Measurements from ENCODE around the gene PGAM5. TPM values are rescaled to one million over a fixed set of nuclear protein-coding genes. Genes with fewer than 3 reads are reported as not detected.

Gene PGAM5
- total and polyA plus RNA-seq, 10 of the 15 experiments (the other 5 are each of a cell fraction or from before 2014, with no cell fraction given): 8.2 to 90.9 (median 45.3) TPM

DNA sequence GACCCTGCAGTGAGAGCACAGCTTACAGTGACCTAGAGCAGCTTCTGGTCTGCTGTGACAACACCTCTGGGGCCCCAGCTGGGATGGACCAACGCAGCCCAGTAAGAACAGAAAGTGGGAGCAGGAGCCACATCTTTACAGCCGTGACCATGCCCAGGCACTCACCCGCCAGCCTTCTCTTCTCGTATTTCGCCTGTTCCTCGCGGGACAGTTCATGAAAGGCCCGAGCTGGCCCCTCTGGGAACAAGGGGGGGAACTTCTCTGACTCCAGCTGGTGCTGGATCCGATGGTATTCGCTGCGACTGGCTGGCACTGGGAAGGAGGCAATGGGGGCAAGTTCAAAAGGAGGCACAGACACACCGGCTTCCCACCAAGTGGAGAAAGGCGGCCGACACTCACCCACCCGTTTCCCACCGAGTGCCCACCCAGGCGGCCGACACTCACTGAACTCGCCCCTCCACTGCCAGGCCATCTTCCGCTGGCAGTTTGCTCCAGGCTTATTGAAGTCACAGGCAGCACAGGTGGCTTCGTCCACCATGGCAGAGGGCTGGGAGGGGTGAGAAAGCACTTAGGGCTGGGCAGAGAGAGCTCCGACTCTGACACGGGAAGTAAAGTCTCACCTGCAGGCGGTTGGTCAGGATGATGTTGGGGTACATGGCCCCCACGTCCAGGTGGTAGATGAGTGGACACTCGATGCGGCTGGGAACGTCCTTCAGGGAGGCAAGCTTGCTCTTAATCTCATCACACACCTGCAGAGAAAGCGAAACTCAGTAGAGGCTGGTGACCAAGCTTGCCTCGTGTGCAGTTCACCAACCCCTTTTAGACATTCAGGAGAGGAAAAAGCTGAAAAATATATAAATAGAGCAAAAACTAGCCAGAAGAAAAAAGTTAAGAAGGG, 42.2 kb upstream of the PGAM5 start:
- H4K20me1 ChIP-seq (ENCODE audit: control insufficient read depth, insufficient read depth): no peaks in the 10 kb centered on the region
- no peaks in the 10 kb centered on the region for H3K79me2 ChIP-seq (ENCODE audit: control insufficient read depth, insufficient read depth, low read length)
- intact Hi-C loops (cut with micrococcal nuclease; ENCODE audit: unreplicated experiment): no loop called here
- no peak overlapping the region for H3K4me3 ChIP-seq
- ATAC-seq: no peak
- peaks cover 24 to 45% of the 10 kb centered on the region in 2 experiments for H3K36me3 ChIP-seq (ENCODE audit: control insufficient read depth in 2 of 2, insufficient read depth in 2 of 2, low read length in 1 of 2)
- no peaks in the 10 kb centered on the region for H3K9me3 ChIP-seq (replicated peaks; ENCODE audit: control insufficient read depth, insufficient read depth, low read length)
- no peak overlapping the region for H3K27ac ChIP-seq (ENCODE audit: control insufficient read depth, insufficient read depth)
- TF ChIP-seq FOS (IDR thresholded peaks at IDR 0.05; ENCODE audit: borderline replicate concordance, extremely low read depth, insufficient read length) (no peak), TCF12 (IDR thresholded peaks at IDR 0.05; ENCODE audit: low read depth, low read length) (no peak), BCL11A (IDR thresholded peaks at IDR 0.05; ENCODE audit: low read depth, low read length) (no peak), HDAC2 (IDR thresholded peaks at IDR 0.05) (no peak), CBX3 (IDR thresholded peaks at IDR 0.05; ENCODE audit: borderline replicate concordance, low read depth) (no peak), ESRRA (IDR thresholded peaks at IDR 0.05; ENCODE audit: low read length) (no peak), IRF5 (IDR thresholded peaks at IDR 0.05; ENCODE audit: borderline replicate concordance) (no peak), TAF1 (IDR thresholded peaks at IDR 0.05; ENCODE audit: borderline replicate concordance, low read depth, low read length) (no peak), MYB (IDR thresholded peaks at IDR 0.05; ENCODE audit: borderline replicate concordance, low read depth, low read length) (no peak), SUZ12 (IDR thresholded peaks at IDR 0.05; ENCODE audit: unreplicated experiment) (no peak), CEBPZ (IDR thresholded peaks at IDR 0.05; ENCODE audit: low read depth, low read length) (no peak), GATAD2B (conservative IDR thresholded peaks at IDR 0.05; ENCODE audit: low read depth) (no peak), STAT3 (IDR thresholded peaks at IDR 0.05; ENCODE audit: low read depth, low read length) (no peak), ZZZ3 (IDR thresholded peaks at IDR 0.05; ENCODE audit: control insufficient read depth, insufficient read length, low read depth) (no peak), NFXL1 (IDR thresholded peaks at IDR 0.05; ENCODE audit: borderline replicate concordance) (no peak), SREBF2 (IDR thresholded peaks at IDR 0.05; ENCODE audit: low read length) (no peak), POLR2AphosphoS2 (IDR thresholded peaks at IDR 0.05; ENCODE audit: low read depth, low read length) (no peak)
- TF ChIP-seq, protein P1, sequence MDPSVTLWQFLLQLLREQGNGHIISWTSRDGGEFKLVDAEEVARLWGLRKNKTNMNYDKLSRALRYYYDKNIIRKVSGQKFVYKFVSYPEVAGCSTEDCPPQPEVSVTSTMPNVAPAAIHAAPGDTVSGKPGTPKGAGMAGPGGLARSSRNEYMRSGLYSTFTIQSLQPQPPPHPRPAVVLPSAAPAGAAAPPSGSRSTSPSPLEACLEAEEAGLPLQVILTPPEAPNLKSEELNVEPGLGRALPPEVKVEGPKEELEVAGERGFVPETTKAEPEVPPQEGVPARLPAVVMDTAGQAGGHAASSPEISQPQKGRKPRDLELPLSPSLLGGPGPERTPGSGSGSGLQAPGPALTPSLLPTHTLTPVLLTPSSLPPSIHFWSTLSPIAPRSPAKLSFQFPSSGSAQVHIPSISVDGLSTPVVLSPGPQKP (IDR thresholded peaks at IDR 0.05; ENCODE audit: low read depth, low read length): no peak
- ChIA-PET RAD21 (ENCODE audit: unreplicated experiment) (no interaction called here), CTCF (no interaction called here), POLR2A (no interaction called here), SMC1A (ENCODE audit: uncharacterized antibody, unreplicated experiment) (no interaction called here)
- H3K27me3 ChIP-seq (replicated peaks in 1 of 2; ENCODE audit: control insufficient read depth in 2 of 2, insufficient read depth in 2 of 2, low read length in 1 of 2): no peaks in the 10 kb centered on the region
- no peak for DNase-seq (ENCODE audit: low read depth, low spot score)
- FAIRE-seq: no peak
- no peak overlapping the region for H2AFZ ChIP-seq (ENCODE audit: control insufficient read depth, low read depth, low read length)
- H3K4me1 ChIP-seq (ENCODE audit: control insufficient read depth, insufficient read depth, low read length): no peaks in the 10 kb centered on the region
- H3K9ac ChIP-seq (ENCODE audit: control insufficient read depth, insufficient read depth, low read length): no peak overlapping the region
- WGBS (ENCODE audit: insufficient coverage, insufficient replicate concordance, low lambda C conversion rate, missing lambda C conversion rate): 92% methylated on average over 30 of the region's 30 CpGs
- in situ Hi-C loops (cut with MboI): no loop called here
- BruUV-seq (replicated peaks): no TSS peak
- H3K4me2 ChIP-seq (ENCODE audit: control insufficient read depth, insufficient read depth): no peak overlapping the region

Data from GM12878 (cell line).